AG09319 (cell line): ENCODE measurements around the gene TFF1.

Source experiments
- DNase-seq: peaks from one replicate; pipeline ENCODE4 v3.0.0-alpha.2; 2010; ENCODE audit warnings: low read depth; ENCODE audit errors: extremely low read depth
- CTCF ChIP-seq: IDR thresholded peaks from 2 replicates; pipeline ENCODE4 v1.5.1; 2011; ENCODE audit warnings: low read depth, mild to moderate bottlenecking, inconsistent platforms, low read length, moderate library complexity

Gene TFF1

GRCh38 chr21:42381347-42381984, 15.1 kb upstream of the TFF1 start:
- peak; percentile 70 for TF ChIP-seq CTCF
- DNase-seq = no peak

- TF ChIP-seq CTCF = no peak
- no peak for DNase-seq
Measured at GRCh38 chr21:42379426-42380215, 13.3 kb upstream of the TFF1 start.

GRCh38 chr21:42378418-42378817, 12.1 kb upstream of the TFF1 start:
- no peak for TF ChIP-seq CTCF

GRCh38 chr21:42377951-42378340, 11.6 kb upstream of the TFF1 start:
- no peak for DNase-seq
- TF ChIP-seq CTCF = no peak

More at GRCh38 chr21:42378418-42378817, 12.1 kb upstream of the TFF1 start:
- DNase-seq = no peak

GRCh38 chr21:42377211-42377950, 11.0 kb upstream of the TFF1 start:
- no peak for TF ChIP-seq CTCF
- DNase-seq = no peak

GRCh38 chr21:42376338-42376982, 10.1 kb upstream of the TFF1 start:
- TF ChIP-seq CTCF = peak; percentile 44
- no peak for DNase-seq
